H1 (cell line): ENCODE data around the gene ABCA13. TPM values are rescaled to one million over a fixed set of nuclear protein-coding genes. Genes with fewer than 3 reads are reported as not detected.

Source experiments
- CTCF ChIA-PET: fragments of 300-600 bp; sonication (Branson Sonifier 250); formaldehyde crosslinking; loops from one replicate; lab custom pipeline; 2021; ENCODE audit not compliant: partially characterized antibody; lab: Charles Lee
- POLR2A ChIA-PET: fragments of 300-600 bp; sonication (Branson Sonifier 250); formaldehyde crosslinking; loops from one replicate; lab custom pipeline; 2021; ENCODE audit warnings: inconsistent platforms; ENCODE audit not compliant: partially characterized antibody; lab: Charles Lee
- DNase-seq, 2 experiments: peaks; one replicate each; pipeline versions ENCODE4 v3.0.0 to v3.0.0-alpha.2; 2010 to 2022; ENCODE audit warnings: low spot score in 2 of 2, low read depth in 1 of 2, mixed read lengths in 1 of 2
- FAIRE-seq: peaks from 2 replicates; lab custom pipeline; 2011; peaks lifted over from hg19 to GRCh38; lab: Jason Lieb, UNC
- H2AFZ ChIP-seq: 2 replicates; pipeline ENCODE4 v1.8.1; 2012; ENCODE audit warnings: low read length, inconsistent platforms
- H2AK5ac ChIP-seq: 2 replicates; pipeline ENCODE4 v1.6.1; 2013; ENCODE audit warnings: low read depth, low read length
- H2BK120ac ChIP-seq: replicated peaks from 2 replicates; pipeline ENCODE3; 2013; ENCODE audit warnings: low read depth, low read length, inconsistent platforms
- H2BK12ac ChIP-seq: 2 replicates; pipeline ENCODE4 v1.6.1; 2013; ENCODE audit warnings: low read depth, low read length
- H2BK15ac ChIP-seq: 2 replicates; pipeline ENCODE4 v1.6.1; 2013; ENCODE audit warnings: low read length
- H2BK20ac ChIP-seq: 2 replicates; pipeline ENCODE4 v1.6.1; 2013; ENCODE audit warnings: low read length
- H2BK5ac ChIP-seq: 2 replicates; pipeline ENCODE4 v1.6.1; 2013; ENCODE audit warnings: low read depth, low read length
- H3K14ac ChIP-seq: 2 replicates; pipeline ENCODE4 v1.6.1; 2013; ENCODE audit warnings: inconsistent platforms; ENCODE audit not compliant: insufficient read length
- H3K18ac ChIP-seq: 2 replicates; pipeline ENCODE4 v1.6.1; 2013; ENCODE audit warnings: low read length; ENCODE audit errors: extremely low read depth
- H3K23ac ChIP-seq: 2 replicates; pipeline ENCODE4 v1.6.1; 2013; ENCODE audit warnings: inconsistent platforms; ENCODE audit not compliant: insufficient read length
- H3K23me2 ChIP-seq: 2 replicates; pipeline ENCODE4 v1.6.1; 2013; ENCODE audit warnings: low read depth, low read length
- H3K27ac ChIP-seq: 2 replicates; pipeline ENCODE4 v1.6.1; 2011; ENCODE audit warnings: low read depth, low read length, inconsistent platforms
- H3K27me3 ChIP-seq, 4 experiments: replicated peaks in 1 of 4; 1 replicate in 1 of 4; 2 replicates in 3 of 4; pipeline versions ENCODE4 v1.6.1 to v1.8.1; 2011 to 2013; ENCODE audit warnings: low read length in 3 of 4, mild to moderate bottlenecking in 3 of 4, inconsistent platforms in 2 of 4, mixed read lengths in 2 of 4, moderate library complexity in 1 of 4; ENCODE audit not compliant: control insufficient read depth in 3 of 4, insufficient read depth in 3 of 4; ENCODE audit errors: extremely low read depth in 1 of 4
- H3K36me3 ChIP-seq, 4 experiments: 2 replicates each; pipeline versions ENCODE4 v1.6.1 to v1.8.1; 2011 to 2013; ENCODE audit warnings: mild to moderate bottlenecking in 4 of 4, low read length in 3 of 4, moderate library complexity in 2 of 4, control low read depth in 1 of 4, inconsistent platforms in 1 of 4; ENCODE audit not compliant: insufficient read depth in 4 of 4, control insufficient read depth in 2 of 4
- H3K4ac ChIP-seq: replicated peaks from 2 replicates; pipeline ENCODE3; 2013; ENCODE audit warnings: low read length, low read depth, mixed read lengths, inconsistent platforms; ENCODE audit not compliant: insufficient read length
- H3K4me1 ChIP-seq, 4 experiments: replicated peaks in 1 of 4; 1 replicate in 1 of 4; 2 replicates in 3 of 4; pipeline versions ENCODE4 v1.6.1 to v1.8.1; 2011 to 2013; ENCODE audit warnings: low read length in 3 of 4, inconsistent platforms in 2 of 4, mixed read lengths in 1 of 4; ENCODE audit not compliant: insufficient read depth in 4 of 4, control insufficient read depth in 3 of 4
- H3K4me2 ChIP-seq, 2 experiments: 2 replicates each; pipeline versions ENCODE4 v1.6.1 to v1.8.1; 2011 to 2013; ENCODE audit warnings: low read depth in 2 of 2, low read length in 2 of 2, control low read depth in 1 of 2, inconsistent platforms in 1 of 2, mild to moderate bottlenecking in 1 of 2; ENCODE audit not compliant: insufficient read depth in 1 of 2
- H3K4me3 ChIP-seq, 4 experiments: fragments of 200-600, 300-600 bp in 1 of 4; sonication (generic), shearing (Covaris generic), sonication (Bioruptor Twin) in 1 of 4; 2 replicates each; pipeline versions ENCODE4 v1.5.1 to v1.8.1; 2011 to 2016; ENCODE audit warnings: low read length in 4 of 4, low read depth in 3 of 4, control low read depth in 2 of 4, inconsistent platforms in 2 of 4, mild to moderate bottlenecking in 2 of 4, mixed read lengths in 1 of 4, moderate library complexity in 1 of 4; ENCODE audit not compliant: insufficient read depth in 2 of 4; ENCODE audit errors: extremely low read depth in 1 of 4
- H3K56ac ChIP-seq: replicated peaks from 2 replicates; pipeline ENCODE3; 2013; ENCODE audit warnings: low read depth, mild to moderate bottlenecking, mixed read lengths, low read length, inconsistent platforms; ENCODE audit not compliant: insufficient read length
- H3K79me1 ChIP-seq: 2 replicates; pipeline ENCODE4 v1.6.1; 2013; ENCODE audit warnings: low read depth, low read length, control low read depth
- H3K79me2 ChIP-seq, 2 experiments: 2 replicates each; pipeline versions ENCODE4 v1.6.1 to v1.8.1; 2012 to 2013; ENCODE audit warnings: low read length in 2 of 2, mild to moderate bottlenecking in 2 of 2, inconsistent platforms in 1 of 2; ENCODE audit not compliant: insufficient read depth in 2 of 2, control insufficient read depth in 1 of 2
- H3K9ac ChIP-seq, 4 experiments: replicated peaks in 1 of 4; 1 replicate in 1 of 4; 2 replicates in 3 of 4; pipeline versions ENCODE4 v1.6.1 to v1.8.1; 2011 to 2013; ENCODE audit warnings: low read depth in 3 of 4, low read length in 3 of 4, control low read depth in 2 of 4, mild to moderate bottlenecking in 2 of 4, moderate library complexity in 2 of 4, inconsistent platforms in 1 of 4; ENCODE audit errors: extremely low read depth in 1 of 4
- H3K9me3 ChIP-seq, 2 experiments: 2 replicates each; pipeline versions ENCODE4 v1.6.1 to v1.8.1; 2012 to 2013; ENCODE audit warnings: mild to moderate bottlenecking in 2 of 2, moderate library complexity in 2 of 2, control low read depth in 1 of 2, inconsistent platforms in 1 of 2, low read depth in 1 of 2, low read length in 1 of 2, mixed read lengths in 1 of 2; ENCODE audit not compliant: insufficient read depth in 2 of 2
- H4K20me1 ChIP-seq, 2 experiments: replicated peaks in 1 of 2; 2 replicates each; pipeline versions ENCODE3 to v1.8.1; 2011 to 2013; ENCODE audit warnings: inconsistent platforms in 2 of 2, low read length in 2 of 2, mild to moderate bottlenecking in 1 of 2; ENCODE audit not compliant: insufficient read depth in 2 of 2, control insufficient read depth in 1 of 2
- H4K5ac ChIP-seq: 2 replicates; pipeline ENCODE4 v1.6.1; 2013; ENCODE audit warnings: low read length, low read depth, mixed read lengths, inconsistent platforms; ENCODE audit not compliant: insufficient read length
- H4K8ac ChIP-seq: 2 replicates; pipeline ENCODE4 v1.8.0; 2013; ENCODE audit warnings: mild to moderate bottlenecking, moderate library complexity, low read length, inconsistent platforms; ENCODE audit not compliant: insufficient read depth; ENCODE audit errors: extremely low read depth
- H4K91ac ChIP-seq: replicated peaks from 2 replicates; pipeline ENCODE3; 2013; ENCODE audit warnings: low read length, mixed read lengths, inconsistent platforms; ENCODE audit not compliant: insufficient read length
- CBX8 ChIP-seq: fragments of 300-800, 300-1000 bp; sonication (generic); IDR thresholded peaks from 2 replicates; pipeline ENCODE4 v1.7.1; 2016; ENCODE audit warnings: low read depth, low read length, borderline replicate concordance
- CREB1 ChIP-seq: IDR thresholded peaks from 2 replicates; pipeline ENCODE4 v1.6.1; 2012; ENCODE audit warnings: inconsistent platforms
- YY1 ChIP-seq: IDR thresholded peaks from 2 replicates; pipeline ENCODE4 v1.6.1; 2011; ENCODE audit warnings: low read depth, mild to moderate bottlenecking, low read length
- WGBS, 2 experiments: shearing (Covaris generic) in 1 of 2; methylation state at CpG; one replicate each; pipeline versions ENCODE4 v1.1.6 to v1.1.7; 2013 to 2015; ENCODE audit warnings: low lambda C conversion rate in 2 of 2, mixed read lengths in 2 of 2, inconsistent platforms in 1 of 2, low coverage in 1 of 2, missing lambda C conversion rate in 1 of 2; ENCODE audit not compliant: insufficient replicate concordance in 2 of 2, insufficient coverage in 1 of 2, insufficient read length in 1 of 2; ENCODE audit errors: extremely low coverage in 1 of 2, missing lambda C conversion rate in 1 of 2; 5-methylcytosine and 5-hydroxymethylcytosine counted together
- polyA plus RNA-seq, 7 experiments: library from polyadenylated mRNA; depleted of rRNA in 3 of 7; stranded (reverse) in 5 of 7; unstranded in 2 of 7; fragments of >200 nt in 5 of 7; fragments of 200-250 nt in 2 of 7; gene quantifications; 1 replicate in 5 of 7; 2 replicates in 1 of 7; 4 replicates in 1 of 7; pipeline versions ENCODE4 v1.2.1 to v1.2.3, GENCODE V29; 2011 to 2013; ENCODE audit warnings: missing spikeins in 2 of 7, mixed read lengths in 2 of 7
- total RNA-seq: library from RNA; stranded (reverse); fragmentation: NEBNext Ultra II Directional; extraction: Animal tissue kit (Norgen Biotek cat#: 25700); gene quantifications from 2 replicates; pipeline ENCODE4 v1.2.1, GENCODE V29; 2021

ABCA13 gene
- total and polyA plus RNA-seq, 2 of the 8 experiments (the other 6 are each of a cell fraction or from before 2014, with no cell fraction given): 0.07 to 0.09 TPM

- CTCF ChIA-PET: no interaction called here
- peak; percentile 45 for FAIRE-seq
Observed at GRCh38 chr7:48182718-48183369, 11.6 kb downstream of the ABCA13 start.

More at GRCh38 chr7:48182718-48183369, 11.6 kb downstream of the ABCA13 start:
- Histone ChIP-seq H3K56ac (no peak overlapping the region), H3K4ac (no peak overlapping the region), H3K9ac (no peak overlapping the region), H2BK15ac (no peak overlapping the region), H3K4me2 (peak overlapping the region in 1 of 2 experiments; percentile 26; a peak in 1 of 4 replicates), H2BK5ac (no peak overlapping the region), H2AFZ (no peak overlapping the region), H4K91ac (no peak overlapping the region), H3K4me3 (0 out of 8 replicates have a peak overlapping the region, but pooled peaks of 1 of the 4 experiments have one; percentile 13), H3K23ac (no peak overlapping the region), H2BK120ac (no peak overlapping the region), H4K8ac (no peak overlapping the region), H3K9me3 (no peaks in the 10 kb centered on the region), H3K14ac (no peak overlapping the region), H3K18ac (no peak overlapping the region), H3K27me3 (no peaks in the 10 kb centered on the region), H3K4me1 (peaks cover 0 to 10% (median 4%) of the 10 kb centered on the region in 4 experiments; a peak in 4 of 7 replicates), H3K27ac (no peak overlapping the region), H2AK5ac (no peak overlapping the region), H4K20me1 (no peaks in the 10 kb centered on the region), H2BK12ac (no peak overlapping the region), H3K23me2 (no peaks in the 10 kb centered on the region), H4K5ac (no peak overlapping the region), H3K36me3 (no peaks in the 10 kb centered on the region), H2BK20ac (no peak overlapping the region), H3K79me1 (no peaks in the 10 kb centered on the region), H3K79me2 (no peaks in the 10 kb centered on the region)
- TF ChIP-seq CREB1: no peak
- no peak for TF ChIP-seq YY1
- TF ChIP-seq CBX8: no peak
- DNase-seq: no peak
- 89% methylated on average over 3 of the region's 3 CpGs; no CpG with 5 or more reads in 1 of the 2 experiments for WGBS, 2 experiments
- POLR2A ChIA-PET: no interaction called here
